Transverse colon (tissue), 4 donors: ENCODE results near the gene TMEM117.

Source experiments
- CTCF ChIP-seq, 5 experiments: fragments of 200-600 bp in 3 of 5; fragments of 450-650 bp in 2 of 5; sonication (generic) in 3 of 5; IDR thresholded peaks; 1 replicate in 2 of 5; 2 replicates in 3 of 5; pipeline ENCODE4 v1.5.1; 2016 to 2017; ENCODE audit warnings: antibody characterized with exemption in 5 of 5, inconsistent platforms in 3 of 5, mild to moderate bottlenecking in 2 of 5, moderate library complexity in 1 of 5
- EP300 ChIP-seq: sonication (generic); formaldehyde crosslinking; IDR thresholded peaks from one replicate; pipeline ENCODE4 v1.6.1; 2017; ENCODE audit warnings: antibody characterized with exemption, low read depth
- POLR2A ChIP-seq: fragments of 450-650 bp; IDR thresholded peaks from one replicate; pipeline ENCODE4 v1.6.1; 2016; ENCODE audit warnings: antibody characterized with exemption, mild to moderate bottlenecking, moderate library complexity
- POLR2AphosphoS5 ChIP-seq, 3 donors: sonication (generic); formaldehyde crosslinking; IDR thresholded peaks; one replicate each; pipeline ENCODE4 v1.6.1; 2016; ENCODE audit warnings: antibody characterized with exemption in 3 of 3

GRCh38 chr12:43935581-43935980, 99.7 kb downstream of the TMEM117 start:
- no peak for TF ChIP-seq CTCF (IDR thresholded peaks at IDR 0.05)
- no peak for TF ChIP-seq POLR2A
- TF ChIP-seq POLR2AphosphoS5 (IDR thresholded peaks at IDR 0.05): no peak
- no peak for TF ChIP-seq EP300
